ENCODE measurements around the gene LTBP1. TPM values are rescaled to one million over a fixed set of nuclear protein-coding genes. Genes with fewer than 3 reads are reported as not detected.

Gene LTBP1
- polyA plus RNA-seq, 2 donors: 4.3 to 13.9 TPM

GRCh38 chr2:33321876-33322483 is 375.2 kb downstream of the LTBP1 start:
- no peak overlapping the region for H3K27ac ChIP-seq (ENCODE audit: low read depth in 2 of 2, low read length in 1 of 2)
- no peaks in the 10 kb centered on the region for H3K27me3 ChIP-seq (ENCODE audit: control insufficient read depth in 1 of 2, insufficient read depth in 2 of 2, low read length in 2 of 2)
- WGBS, 2 donors: 35 to 39% methylated on average over 3 of the region's 3 CpGs
- no peaks in the 10 kb centered on the region for H3K4me1 ChIP-seq (ENCODE audit: control insufficient read depth in 2 of 2, insufficient read depth in 2 of 2, low read length in 1 of 2)
- H3K9me3 ChIP-seq (ENCODE audit: control insufficient read depth in 2 of 2, insufficient read depth in 1 of 2, low read depth in 1 of 2, low read length in 1 of 2): no peaks in the 10 kb centered on the region
- H3K36me3 ChIP-seq (ENCODE audit: control insufficient read depth in 2 of 2, insufficient read depth in 2 of 2, low read length in 1 of 2): no peaks in the 10 kb centered on the region
- no peak overlapping the region for H3K4me3 ChIP-seq (ENCODE audit: low read depth in 1 of 2, low read length in 2 of 2)

- Histone ChIP-seq H3K27me3 (ENCODE audit: control insufficient read depth in 1 of 2, insufficient read depth in 2 of 2, low read length in 2 of 2) (no peaks in the 10 kb centered on the region), H3K36me3 (ENCODE audit: control insufficient read depth in 2 of 2, insufficient read depth in 2 of 2, low read length in 1 of 2) (no peaks in the 10 kb centered on the region), H3K4me3 (ENCODE audit: low read depth in 1 of 2, low read length in 2 of 2) (no peak overlapping the region), H3K4me1 (ENCODE audit: control insufficient read depth in 2 of 2, insufficient read depth in 2 of 2, low read length in 1 of 2) (no peaks in the 10 kb centered on the region), H3K9me3 (ENCODE audit: control insufficient read depth in 2 of 2, insufficient read depth in 1 of 2, low read depth in 1 of 2, low read length in 1 of 2) (no peaks in the 10 kb centered on the region), H3K27ac (ENCODE audit: low read depth in 2 of 2, low read length in 1 of 2) (no peak overlapping the region)
- WGBS, 2 donors: 55 to 67% methylated on average over 6 of the region's 6 CpGs
Observed at GRCh38 chr2:33322612-33323011, 375.9 kb downstream of the LTBP1 start.

DNA sequence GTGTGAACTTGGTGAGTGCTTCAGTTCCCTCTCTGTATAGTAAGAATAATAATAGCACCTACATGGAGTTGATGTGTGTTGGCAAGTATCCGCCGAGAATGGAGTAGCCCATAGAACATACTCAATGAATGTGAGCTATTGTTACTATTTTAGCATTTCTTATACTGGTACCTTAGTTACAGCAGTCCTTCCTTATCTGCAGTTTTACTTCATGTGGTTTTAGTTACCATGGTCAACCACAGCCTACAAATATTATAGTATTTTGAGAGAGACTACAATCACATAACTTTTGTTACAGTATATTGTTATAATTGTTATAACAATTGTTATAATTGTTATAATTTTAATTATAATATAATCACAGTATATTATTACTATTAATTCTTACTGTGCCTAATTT is 377.2 kb downstream of the LTBP1 start:
- no peaks in the 10 kb centered on the region for H3K9me3 ChIP-seq (ENCODE audit: control insufficient read depth in 2 of 2, insufficient read depth in 1 of 2, low read depth in 1 of 2, low read length in 1 of 2)
- no peak overlapping the region for H3K27ac ChIP-seq (ENCODE audit: low read depth in 2 of 2, low read length in 1 of 2)
- no peak overlapping the region for H3K4me3 ChIP-seq (ENCODE audit: low read depth in 1 of 2, low read length in 2 of 2)
- H3K4me1 ChIP-seq (ENCODE audit: control insufficient read depth in 2 of 2, insufficient read depth in 2 of 2, low read length in 1 of 2): no peaks in the 10 kb centered on the region
- no peaks in the 10 kb centered on the region for H3K36me3 ChIP-seq (ENCODE audit: control insufficient read depth in 2 of 2, insufficient read depth in 2 of 2, low read length in 1 of 2)
- no peaks in the 10 kb centered on the region for H3K27me3 ChIP-seq (ENCODE audit: control insufficient read depth in 1 of 2, insufficient read depth in 2 of 2, low read length in 2 of 2)
- WGBS, 2 donors: 92 to 95% methylated on average over 2 of the region's 2 CpGs

DNA sequence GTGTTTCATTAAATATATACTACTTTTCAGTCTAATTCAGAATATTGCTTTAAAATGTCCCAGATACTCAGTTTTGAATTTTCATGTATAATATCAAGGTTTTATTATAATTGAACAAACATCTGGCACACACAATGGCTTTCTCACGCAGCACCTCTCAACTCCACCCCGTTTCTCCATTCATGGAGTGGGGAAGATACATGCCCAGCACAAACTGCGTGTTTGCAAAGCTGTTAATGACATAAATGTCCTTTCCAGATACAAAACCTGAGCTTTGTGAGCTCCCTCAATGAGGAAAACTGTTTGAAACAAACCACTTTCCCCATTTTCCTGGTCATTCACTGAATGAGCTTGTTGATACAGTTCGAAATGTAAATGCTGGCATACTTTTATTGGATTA is 379.3 kb downstream of the LTBP1 start:
- H3K27me3 ChIP-seq (ENCODE audit: control insufficient read depth in 1 of 2, insufficient read depth in 2 of 2, low read length in 2 of 2): no peaks in the 10 kb centered on the region
- H3K27ac ChIP-seq (ENCODE audit: low read depth in 2 of 2, low read length in 1 of 2): no peak overlapping the region
- H3K9me3 ChIP-seq (ENCODE audit: control insufficient read depth in 2 of 2, insufficient read depth in 1 of 2, low read depth in 1 of 2, low read length in 1 of 2): no peaks in the 10 kb centered on the region
- H3K4me3 ChIP-seq (ENCODE audit: low read depth in 1 of 2, low read length in 2 of 2): no peak overlapping the region
- no peaks in the 10 kb centered on the region for H3K4me1 ChIP-seq (ENCODE audit: control insufficient read depth in 2 of 2, insufficient read depth in 2 of 2, low read length in 1 of 2)
- H3K36me3 ChIP-seq (ENCODE audit: control insufficient read depth in 2 of 2, insufficient read depth in 2 of 2, low read length in 1 of 2): no peaks in the 10 kb centered on the region
- 71 to 90% methylated on average over 4 of the region's 4 CpGs for WGBS, 2 donors

- 89 to 90% methylated on average over 3 of the region's 3 CpGs for WGBS, 2 donors
- no peaks in the 10 kb centered on the region for H3K9me3 ChIP-seq (ENCODE audit: control insufficient read depth in 2 of 2, insufficient read depth in 1 of 2, low read depth in 1 of 2, low read length in 1 of 2)
- H3K27me3 ChIP-seq (ENCODE audit: control insufficient read depth in 1 of 2, insufficient read depth in 2 of 2, low read length in 2 of 2): no peaks in the 10 kb centered on the region
- H3K4me3 ChIP-seq (ENCODE audit: low read depth in 1 of 2, low read length in 2 of 2): no peak overlapping the region
- no peaks in the 10 kb centered on the region for H3K4me1 ChIP-seq (ENCODE audit: control insufficient read depth in 2 of 2, insufficient read depth in 2 of 2, low read length in 1 of 2)
- H3K36me3 ChIP-seq (ENCODE audit: control insufficient read depth in 2 of 2, insufficient read depth in 2 of 2, low read length in 1 of 2): no peaks in the 10 kb centered on the region
- no peak overlapping the region for H3K27ac ChIP-seq (ENCODE audit: low read depth in 2 of 2, low read length in 1 of 2)
Observed at GRCh38 chr2:33333433-33333832, 386.7 kb downstream of the LTBP1 start.

DNA sequence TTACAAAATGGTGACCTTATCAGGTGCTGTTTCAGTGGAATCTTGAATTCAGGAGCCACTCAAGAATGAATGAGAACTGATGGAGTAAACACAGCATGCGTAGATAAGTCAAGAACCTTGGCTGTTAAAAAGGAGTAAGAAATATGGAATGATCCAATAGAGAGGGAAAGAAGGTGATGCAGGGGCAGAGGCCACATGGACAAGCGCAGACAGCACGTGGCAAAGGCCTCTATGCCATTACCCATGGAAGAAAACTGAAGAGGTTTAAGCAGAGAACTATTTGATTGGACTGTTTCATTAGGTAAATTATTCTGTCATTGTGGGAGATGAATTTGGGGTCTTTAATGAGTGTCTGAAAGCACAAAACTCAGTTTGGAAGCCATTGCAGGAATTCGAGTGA is 387.3 kb downstream of the LTBP1 start:
- 95 to 97% methylated on average over 4 of the region's 4 CpGs for WGBS, 2 donors
- Histone ChIP-seq H3K4me1 (ENCODE audit: control insufficient read depth in 2 of 2, insufficient read depth in 2 of 2, low read length in 1 of 2) (no peaks in the 10 kb centered on the region), H3K4me3 (ENCODE audit: low read depth in 1 of 2, low read length in 2 of 2) (no peak overlapping the region), H3K27ac (ENCODE audit: low read depth in 2 of 2, low read length in 1 of 2) (no peak overlapping the region), H3K36me3 (ENCODE audit: control insufficient read depth in 2 of 2, insufficient read depth in 2 of 2, low read length in 1 of 2) (no peaks in the 10 kb centered on the region), H3K9me3 (ENCODE audit: control insufficient read depth in 2 of 2, insufficient read depth in 1 of 2, low read depth in 1 of 2, low read length in 1 of 2) (no peaks in the 10 kb centered on the region), H3K27me3 (ENCODE audit: control insufficient read depth in 1 of 2, insufficient read depth in 2 of 2, low read length in 2 of 2) (no peaks in the 10 kb centered on the region)

DNA sequence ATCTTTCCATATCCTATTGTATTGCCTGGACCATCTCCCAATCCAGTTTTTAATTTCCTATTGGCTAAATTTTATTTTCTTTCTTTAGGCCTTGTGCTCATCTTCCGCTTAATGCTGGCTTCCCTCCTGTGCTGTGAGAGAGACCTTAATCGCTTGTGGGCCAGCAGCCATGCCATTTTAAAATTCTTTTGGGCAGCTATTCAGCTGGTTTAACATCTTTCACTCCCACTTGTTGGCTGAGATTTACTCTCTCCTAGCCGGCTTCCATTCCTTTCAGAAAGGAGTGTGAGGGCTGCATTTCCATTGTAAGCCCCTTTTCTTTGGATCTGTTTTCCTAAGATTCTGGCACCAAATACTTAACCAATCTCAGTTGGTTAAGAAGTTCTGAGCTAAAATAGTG is 388.8 kb downstream of the LTBP1 start:
- no peaks in the 10 kb centered on the region for H3K27me3 ChIP-seq (ENCODE audit: control insufficient read depth in 1 of 2, insufficient read depth in 2 of 2, low read length in 2 of 2)
- no peak overlapping the region for H3K27ac ChIP-seq (ENCODE audit: low read depth in 2 of 2, low read length in 1 of 2)
- WGBS, 2 donors: 88 to 89% methylated on average over 3 of the region's 3 CpGs
- H3K36me3 ChIP-seq (ENCODE audit: control insufficient read depth in 2 of 2, insufficient read depth in 2 of 2, low read length in 1 of 2): no peaks in the 10 kb centered on the region
- no peaks in the 10 kb centered on the region for H3K9me3 ChIP-seq (ENCODE audit: control insufficient read depth in 2 of 2, insufficient read depth in 1 of 2, low read depth in 1 of 2, low read length in 1 of 2)
- H3K4me3 ChIP-seq (ENCODE audit: low read depth in 1 of 2, low read length in 2 of 2): no peak overlapping the region
- peaks cover 0 to 2% of the 10 kb centered on the region in 2 donors for H3K4me1 ChIP-seq (ENCODE audit: control insufficient read depth in 2 of 2, insufficient read depth in 2 of 2, low read length in 1 of 2)

GRCh38 chr2:33336036-33336625 is 389.4 kb downstream of the LTBP1 start:
- Histone ChIP-seq H3K4me3 (ENCODE audit: low read depth in 1 of 2, low read length in 2 of 2) (no peak overlapping the region), H3K9me3 (ENCODE audit: control insufficient read depth in 2 of 2, insufficient read depth in 1 of 2, low read depth in 1 of 2, low read length in 1 of 2) (no peaks in the 10 kb centered on the region), H3K27ac (ENCODE audit: low read depth in 2 of 2, low read length in 1 of 2) (no peak overlapping the region), H3K36me3 (ENCODE audit: control insufficient read depth in 2 of 2, insufficient read depth in 2 of 2, low read length in 1 of 2) (no peaks in the 10 kb centered on the region), H3K4me1 (ENCODE audit: control insufficient read depth in 2 of 2, insufficient read depth in 2 of 2, low read length in 1 of 2) (peaks cover 0 to 2% of the 10 kb centered on the region in 2 donors), H3K27me3 (ENCODE audit: control insufficient read depth in 1 of 2, insufficient read depth in 2 of 2, low read length in 2 of 2) (no peaks in the 10 kb centered on the region)
- 70 to 73% methylated on average over 4 of the region's 4 CpGs for WGBS, 2 donors

DNA sequence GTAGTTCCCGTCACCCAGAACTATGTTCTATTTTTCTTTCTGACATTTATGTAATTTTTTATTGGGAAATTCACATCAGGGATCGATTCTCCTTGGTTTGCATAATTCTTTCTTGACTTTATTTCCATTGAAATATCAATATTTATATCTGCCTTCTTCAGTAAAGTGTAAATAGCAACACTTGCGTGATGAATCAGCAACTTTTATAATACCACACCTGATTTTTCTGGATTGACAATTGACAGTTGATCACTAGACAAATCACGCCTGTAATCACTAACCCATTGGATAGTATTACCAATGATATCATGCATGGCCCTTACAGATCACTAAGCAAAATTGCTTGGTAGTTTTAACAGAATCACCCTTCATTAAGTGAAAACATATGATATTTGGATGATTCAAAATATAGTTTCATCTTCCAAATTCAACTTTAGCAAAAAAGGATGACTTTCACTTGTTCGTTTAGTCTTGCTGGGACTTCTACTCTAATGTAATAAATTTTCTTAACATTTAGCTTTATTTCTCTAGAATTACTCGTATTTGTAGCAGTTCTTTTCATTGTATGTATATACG is 390.7 kb downstream of the LTBP1 start:
- Histone ChIP-seq H3K4me1 (ENCODE audit: control insufficient read depth in 2 of 2, insufficient read depth in 2 of 2, low read length in 1 of 2) (peaks cover 0 to 2% of the 10 kb centered on the region in 2 donors), H3K4me3 (ENCODE audit: low read depth in 1 of 2, low read length in 2 of 2) (no peak overlapping the region), H3K9me3 (ENCODE audit: control insufficient read depth in 2 of 2, insufficient read depth in 1 of 2, low read depth in 1 of 2, low read length in 1 of 2) (no peaks in the 10 kb centered on the region), H3K36me3 (ENCODE audit: control insufficient read depth in 2 of 2, insufficient read depth in 2 of 2, low read length in 1 of 2) (no peaks in the 10 kb centered on the region), H3K27ac (ENCODE audit: low read depth in 2 of 2, low read length in 1 of 2) (no peak overlapping the region), H3K27me3 (ENCODE audit: control insufficient read depth in 1 of 2, insufficient read depth in 2 of 2, low read length in 2 of 2) (no peaks in the 10 kb centered on the region)
- 91% methylated on average over 7 of the region's 7 CpGs for WGBS, 2 donors

DNA sequence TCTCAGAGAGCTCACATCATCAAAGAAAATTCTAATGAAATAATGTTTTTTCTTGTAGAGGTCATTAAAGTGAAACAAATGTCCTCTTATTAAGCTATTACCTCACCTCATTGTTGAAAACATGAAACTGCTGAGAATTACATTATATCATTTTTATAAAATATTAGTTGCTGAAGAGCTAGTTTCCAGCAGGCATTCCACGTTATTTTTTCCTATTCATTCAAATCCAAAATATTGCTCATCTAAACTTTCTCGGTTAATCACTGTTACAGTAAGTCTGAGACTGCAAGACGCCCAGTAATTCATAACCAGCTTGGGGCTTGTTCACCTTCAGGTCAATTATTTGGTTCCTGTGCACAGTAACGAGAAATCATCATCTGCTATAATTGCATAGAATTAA is 391.2 kb downstream of the LTBP1 start:
- 85 to 90% methylated on average over 4 of the region's 4 CpGs for WGBS, 2 donors
- Histone ChIP-seq H3K4me3 (ENCODE audit: low read depth in 1 of 2, low read length in 2 of 2) (no peak overlapping the region), H3K27me3 (ENCODE audit: control insufficient read depth in 1 of 2, insufficient read depth in 2 of 2, low read length in 2 of 2) (no peaks in the 10 kb centered on the region), H3K27ac (ENCODE audit: low read depth in 2 of 2, low read length in 1 of 2) (no peak overlapping the region), H3K4me1 (ENCODE audit: control insufficient read depth in 2 of 2, insufficient read depth in 2 of 2, low read length in 1 of 2) (peaks cover 0 to 2% of the 10 kb centered on the region in 2 donors), H3K9me3 (ENCODE audit: control insufficient read depth in 2 of 2, insufficient read depth in 1 of 2, low read depth in 1 of 2, low read length in 1 of 2) (no peaks in the 10 kb centered on the region), H3K36me3 (ENCODE audit: control insufficient read depth in 2 of 2, insufficient read depth in 2 of 2, low read length in 1 of 2) (no peaks in the 10 kb centered on the region)

All from esophagus (tissue), 2 donors.